Mesendoderm (in vitro differentiated cells): ENCODE data around the gene RALGAPA2.

Source experiments
- DNase-seq: peaks from one replicate; pipeline ENCODE4 v3.0.0; 2013
- H2AK5ac ChIP-seq: 2 replicates; pipeline ENCODE4 v1.6.1; 2013; ENCODE audit warnings: low read length, inconsistent platforms
- H2BK120ac ChIP-seq: 2 replicates; pipeline ENCODE4 v1.6.1; 2013; ENCODE audit warnings: low read depth, mild to moderate bottlenecking, low read length, moderate library complexity, mixed read lengths
- H2BK15ac ChIP-seq: replicated peaks from 2 replicates; pipeline ENCODE4 v1.6.1; 2013; ENCODE audit warnings: low read depth, mild to moderate bottlenecking, moderate library complexity
- H2BK5ac ChIP-seq: 2 replicates; pipeline ENCODE4 v1.6.1; 2013; ENCODE audit warnings: low read length, inconsistent platforms
- H3K18ac ChIP-seq: 2 replicates; pipeline ENCODE4 v1.6.1; 2013; ENCODE audit warnings: mild to moderate bottlenecking, low read length, mixed read lengths
- H3K23ac ChIP-seq: one replicate; pipeline ENCODE4 v1.6.1; 2013; ENCODE audit warnings: low read length
- H3K27ac ChIP-seq: 2 replicates; pipeline ENCODE4 v1.5.1; 2013; ENCODE audit warnings: low read depth, mild to moderate bottlenecking, inconsistent platforms, low read length, moderate library complexity
- H3K27me3 ChIP-seq: 2 replicates; pipeline ENCODE4 v1.6.1; 2013; ENCODE audit warnings: low read length, control low read depth, mild to moderate bottlenecking, inconsistent platforms; ENCODE audit not compliant: insufficient read depth, poor library complexity
- H3K36me3 ChIP-seq: 2 replicates; pipeline ENCODE4 v1.6.1; 2013; ENCODE audit warnings: low read length, inconsistent platforms; ENCODE audit not compliant: control insufficient read depth, insufficient read depth
- H3K4ac ChIP-seq: one replicate; pipeline ENCODE4 v1.6.1; 2013; ENCODE audit warnings: low read depth, mild to moderate bottlenecking, low read length, moderate library complexity
- H3K4me1 ChIP-seq: 2 replicates; pipeline ENCODE4 v1.6.1; 2013; ENCODE audit warnings: low read depth, low read length, inconsistent platforms; ENCODE audit not compliant: control insufficient read depth
- H3K4me2 ChIP-seq: 2 replicates; pipeline ENCODE4 v1.6.1; 2013; ENCODE audit warnings: low read length
- H3K4me3 ChIP-seq: 2 replicates; pipeline ENCODE4 v1.5.1; 2013; ENCODE audit warnings: mild to moderate bottlenecking, low read length
- H3K56ac ChIP-seq: one replicate; pipeline ENCODE4 v1.6.1; 2013; ENCODE audit warnings: low read length
- H3K79me1 ChIP-seq: 2 replicates; pipeline ENCODE4 v1.6.1; 2013; ENCODE audit warnings: low read length, inconsistent platforms
- H3K79me2 ChIP-seq: 2 replicates; pipeline ENCODE4 v1.6.1; 2013; ENCODE audit warnings: mild to moderate bottlenecking, low read length; ENCODE audit not compliant: control insufficient read depth, insufficient read depth
- H3K9ac ChIP-seq: 2 replicates; pipeline ENCODE4 v1.6.1; 2013; ENCODE audit warnings: low read length, inconsistent platforms
- H4K5ac ChIP-seq: one replicate; pipeline ENCODE4 v1.6.1; 2013; ENCODE audit warnings: low read length
- H4K8ac ChIP-seq: one replicate; pipeline ENCODE4 v1.6.1; 2013; ENCODE audit warnings: low read depth, mild to moderate bottlenecking, control low read depth, low read length, moderate library complexity
- WGBS: extraction: QIAGEN DNeasy Blood & Tissue Kit; methylation state at CpG from one replicate; pipeline ENCODE4 v1.1.7; 2013; ENCODE audit warnings: low lambda C conversion rate, missing lambda C conversion rate; ENCODE audit not compliant: insufficient coverage; ENCODE audit errors: extremely low coverage; 5-methylcytosine and 5-hydroxymethylcytosine counted together

RALGAPA2 gene

GRCh38 chr20:20637998-20638725, 74.3 kb downstream of the RALGAPA2 start:
- H2BK5ac ChIP-seq, result no peak overlapping the region
- no peak overlapping the region for H3K4me3 ChIP-seq
- H3K9ac ChIP-seq, result no peak overlapping the region
- no peak overlapping the region for H2AK5ac ChIP-seq
- DNase-seq, result no peak
- H3K36me3 ChIP-seq, result no peaks in the 10 kb centered on the region
- no peak overlapping the region for H3K56ac ChIP-seq
- H3K18ac ChIP-seq, result no peak overlapping the region
- H2BK120ac ChIP-seq, result no peak overlapping the region
- no peaks in the 10 kb centered on the region for H3K79me2 ChIP-seq
- H4K8ac ChIP-seq, result no peak overlapping the region
- no CpG with 5 or more reads among the region's 7 CpGs for WGBS
- H3K27me3 ChIP-seq, result no peaks in the 10 kb centered on the region
- H3K27ac ChIP-seq, result no peak overlapping the region
- H3K79me1 ChIP-seq, result no peaks in the 10 kb centered on the region
- no peak overlapping the region for H3K4ac ChIP-seq
- H2BK15ac ChIP-seq, result no peak overlapping the region
- no peaks in the 10 kb centered on the region for H3K4me1 ChIP-seq
- H4K5ac ChIP-seq, result no peak overlapping the region
- no peak overlapping the region for H3K4me2 ChIP-seq
- H3K23ac ChIP-seq, result no peak overlapping the region

GRCh38 chr20:20635006-20635405, 77.4 kb downstream of the RALGAPA2 start:
- Histone ChIP-seq H4K8ac (no peak overlapping the region), H3K79me1 (no peaks in the 10 kb centered on the region), H3K9ac (no peak overlapping the region), H3K56ac (no peak overlapping the region), H2BK120ac (no peak overlapping the region), H3K36me3 (no peaks in the 10 kb centered on the region), H3K27ac (no peak overlapping the region), H3K4ac (no peak overlapping the region), H3K18ac (no peak overlapping the region), H2BK15ac (no peak overlapping the region), H3K4me2 (no peak overlapping the region), H2AK5ac (no peak overlapping the region), H3K27me3 (no peaks in the 10 kb centered on the region), H3K79me2 (no peaks in the 10 kb centered on the region), H3K23ac (no peak overlapping the region), H2BK5ac (no peak overlapping the region), H4K5ac (no peak overlapping the region), H3K4me3 (no peak overlapping the region), H3K4me1 (no peaks in the 10 kb centered on the region)
- WGBS, result no CpG with 5 or more reads among the region's 2 CpGs
- no peak for DNase-seq

GRCh38 chr20:20632644-20633043, 79.8 kb downstream of the RALGAPA2 start:
- no peak overlapping the region for H3K4me3 ChIP-seq
- no peak overlapping the region for H3K4me2 ChIP-seq
- no peaks in the 10 kb centered on the region for H3K27me3 ChIP-seq
- WGBS, result no CpG with 5 or more reads among the region's 2 CpGs
- H3K23ac ChIP-seq, result no peak overlapping the region
- H2BK15ac ChIP-seq, result no peak overlapping the region
- H3K4me1 ChIP-seq, result no peaks in the 10 kb centered on the region
- no peaks in the 10 kb centered on the region for H3K79me2 ChIP-seq
- H3K36me3 ChIP-seq, result peaks cover 2% of the 10 kb centered on the region
- H4K8ac ChIP-seq, result no peak overlapping the region
- DNase-seq, result no peak
- H3K79me1 ChIP-seq, result no peaks in the 10 kb centered on the region
- no peak overlapping the region for H3K9ac ChIP-seq
- H3K27ac ChIP-seq, result no peak overlapping the region
- H4K5ac ChIP-seq, result no peak overlapping the region
- H2BK120ac ChIP-seq, result no peak overlapping the region
- no peak overlapping the region for H3K4ac ChIP-seq
- no peak overlapping the region for H3K18ac ChIP-seq
- no peak overlapping the region for H3K56ac ChIP-seq
- no peak overlapping the region for H2BK5ac ChIP-seq
- H2AK5ac ChIP-seq, result no peak overlapping the region

- Histone ChIP-seq H3K4me3 (no peak overlapping the region), H3K27me3 (no peaks in the 10 kb centered on the region), H3K79me2 (no peaks in the 10 kb centered on the region), H3K9ac (no peak overlapping the region), H3K79me1 (no peaks in the 10 kb centered on the region), H2BK15ac (no peak overlapping the region), H3K56ac (no peak overlapping the region), H4K5ac (no peak overlapping the region), H2BK5ac (no peak overlapping the region), H3K4ac (no peak overlapping the region), H3K4me2 (no peak overlapping the region), H3K27ac (no peak overlapping the region), H3K18ac (no peak overlapping the region), H3K36me3 (peaks cover 4% of the 10 kb centered on the region), H4K8ac (no peak overlapping the region), H2AK5ac (no peak overlapping the region), H3K4me1 (no peaks in the 10 kb centered on the region), H3K23ac (no peak overlapping the region), H2BK120ac (no peak overlapping the region)
- no peak for DNase-seq
- WGBS, result no CpG with 5 or more reads among the region's 4 CpGs
These were observed 81.9 kb downstream of the RALGAPA2 start for GRCh38 chr20:20630551-20630950.

GRCh38 chr20:20629556-20630188, 82.8 kb downstream of the RALGAPA2 start:
- Histone ChIP-seq H2BK5ac (no peak overlapping the region), H3K4me3 (no peak overlapping the region), H3K4ac (no peak overlapping the region), H3K27ac (no peak overlapping the region), H3K18ac (no peak overlapping the region), H2BK15ac (no peak overlapping the region), H2AK5ac (no peak overlapping the region), H3K36me3 (peaks cover 4% of the 10 kb centered on the region), H3K4me2 (no peak overlapping the region), H4K5ac (no peak overlapping the region), H3K23ac (no peak overlapping the region), H3K79me1 (no peaks in the 10 kb centered on the region), H3K27me3 (no peaks in the 10 kb centered on the region), H2BK120ac (no peak overlapping the region), H4K8ac (no peak overlapping the region), H3K9ac (no peak overlapping the region), H3K56ac (no peak overlapping the region), H3K79me2 (no peaks in the 10 kb centered on the region), H3K4me1 (no peaks in the 10 kb centered on the region)
- WGBS, result no CpG with 5 or more reads among the region's 3 CpGs
- no peak for DNase-seq
